Effector memory CD4-positive, alpha-beta T cell (primary cell): ENCODE measurements around the gene ARF4.
A peak's percentile ranks its signal among the peaks of the same experiment; 100 is the strongest.

ENCODE experiments used
- DNase-seq, 3 donors: peaks; one replicate each; pipeline ENCODE4 v3.0.0-alpha.2; 2020
- H3K27ac ChIP-seq: 2 replicates; pipeline ENCODE4 v1.7.0; 2013; ENCODE audit warnings: mild to moderate bottlenecking, low read length, moderate library complexity; ENCODE audit not compliant: insufficient read depth, poor library complexity, severe bottlenecking
- H3K27me3 ChIP-seq: replicated peaks from 2 replicates; pipeline ENCODE4 v1.7.0; 2013; ENCODE audit warnings: mild to moderate bottlenecking, low read length; ENCODE audit not compliant: insufficient read depth, control insufficient read depth, poor library complexity, severe bottlenecking
- H3K36me3 ChIP-seq: 2 replicates; pipeline ENCODE4 v1.7.0; 2013; ENCODE audit warnings: mild to moderate bottlenecking, low read length, moderate library complexity; ENCODE audit not compliant: control insufficient read depth, insufficient read depth
- H3K4me1 ChIP-seq: 2 replicates; pipeline ENCODE4 v1.7.0; 2013; ENCODE audit warnings: low read length, mild to moderate bottlenecking; ENCODE audit not compliant: control insufficient read depth, insufficient read depth, poor library complexity, severe bottlenecking
- H3K4me3 ChIP-seq: 2 replicates; pipeline ENCODE4 v1.7.0; 2013; ENCODE audit warnings: low read length, low read depth, mild to moderate bottlenecking; ENCODE audit not compliant: insufficient read depth, poor library complexity, severe bottlenecking
- H3K9me3 ChIP-seq: 2 replicates; pipeline ENCODE4 v1.7.0; 2013; ENCODE audit warnings: mild to moderate bottlenecking, low read length, moderate library complexity; ENCODE audit not compliant: control insufficient read depth

The ARF4 gene

DNA sequence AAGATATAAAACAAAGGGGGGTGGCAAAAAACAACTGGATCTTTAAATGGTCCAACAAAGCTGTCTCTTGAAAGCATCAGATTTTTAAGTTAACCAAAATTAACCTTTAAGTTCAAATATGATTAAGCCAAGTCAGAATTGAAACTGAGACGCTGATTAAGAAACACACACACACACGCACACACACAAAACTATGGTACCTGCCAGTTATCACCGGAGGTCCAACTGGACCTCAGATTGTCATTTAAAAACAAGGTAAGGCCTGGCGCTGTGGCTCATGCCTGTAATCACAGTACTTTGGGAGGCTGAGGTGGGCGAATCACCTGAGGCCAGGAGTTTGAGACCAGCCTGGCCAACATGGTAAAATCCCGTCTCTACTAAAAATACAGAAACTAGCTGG lies 10.4 kb downstream of the ARF4 start:
- H3K27ac ChIP-seq = no peak overlapping the region
- H3K27me3 ChIP-seq = no peaks in the 10 kb centered on the region
- no peak overlapping the region for H3K4me3 ChIP-seq
- DNase-seq = no peak
- H3K9me3 ChIP-seq = no peaks in the 10 kb centered on the region
- H3K4me1 ChIP-seq = no peaks in the 10 kb centered on the region
- H3K36me3 ChIP-seq = peaks cover 14% of the 10 kb centered on the region

- Histone ChIP-seq H3K27ac (no peak overlapping the region), H3K9me3 (no peaks in the 10 kb centered on the region)
Observed at GRCh38 chr3:57583544-57583943, 13.6 kb downstream of the ARF4 start.

GRCh38 chr3:57582474-57583168 lies 14.5 kb downstream of the ARF4 start:
- Histone ChIP-seq H3K27ac (no peak overlapping the region), H3K4me1 (no peaks in the 10 kb centered on the region), H3K27me3 (no peaks in the 10 kb centered on the region), H3K4me3 (no peak overlapping the region), H3K36me3 (peaks cover 31% of the 10 kb centered on the region), H3K9me3 (no peaks in the 10 kb centered on the region)
- DNase-seq = no peak

More at GRCh38 chr3:57583544-57583943, 13.6 kb downstream of the ARF4 start:
- Histone ChIP-seq H3K27me3 (no peaks in the 10 kb centered on the region), H3K4me3 (no peak overlapping the region), H3K4me1 (no peaks in the 10 kb centered on the region), H3K36me3 (peaks cover 31% of the 10 kb centered on the region)
- no peak for DNase-seq

GRCh38 chr3:57577801-57578200 lies 19.3 kb downstream of the ARF4 start:
- no peak overlapping the region for H3K4me3 ChIP-seq
- H3K4me1 ChIP-seq = no peaks in the 10 kb centered on the region
- no peak for DNase-seq
- no peak overlapping the region for H3K27ac ChIP-seq
- H3K9me3 ChIP-seq = no peaks in the 10 kb centered on the region
- H3K36me3 ChIP-seq = peaks cover 49% of the 10 kb centered on the region
- no peaks in the 10 kb centered on the region for H3K27me3 ChIP-seq

DNA sequence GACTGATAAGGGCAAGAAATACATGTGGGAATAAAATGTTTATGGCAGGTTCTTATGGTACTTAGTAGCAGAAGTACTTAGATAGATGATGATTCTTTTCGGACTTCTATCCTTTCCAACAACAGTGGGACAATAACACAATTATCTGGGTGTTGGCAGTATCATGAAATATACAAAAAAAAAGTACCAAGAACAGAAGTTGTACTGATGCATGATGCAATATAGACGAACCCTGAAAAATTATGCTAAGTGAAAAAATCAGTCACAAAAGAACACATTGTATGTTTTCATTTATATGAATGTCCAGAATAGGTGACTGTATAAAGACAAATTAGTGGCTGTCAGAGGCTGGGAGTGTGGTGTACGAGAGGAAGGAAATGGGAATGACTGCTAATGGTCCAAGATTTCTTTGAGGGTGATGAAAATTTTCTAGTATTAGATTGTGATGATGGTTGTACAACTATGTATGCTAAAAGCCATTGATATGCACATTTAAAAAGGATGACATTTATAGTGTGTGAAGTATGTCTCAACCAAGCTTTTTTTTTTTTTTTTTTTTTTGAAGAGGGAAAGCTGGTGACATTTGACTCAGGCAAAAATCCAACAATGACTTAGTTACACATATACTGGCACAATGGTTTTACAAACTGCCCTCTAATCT lies 21.0 kb downstream of the ARF4 start:
- H3K4me3 ChIP-seq = no peak overlapping the region
- no peaks in the 10 kb centered on the region for H3K27me3 ChIP-seq
- no peak for DNase-seq
- no peaks in the 10 kb centered on the region for H3K9me3 ChIP-seq
- H3K36me3 ChIP-seq = peaks cover 49% of the 10 kb centered on the region
- no peaks in the 10 kb centered on the region for H3K4me1 ChIP-seq
- H3K27ac ChIP-seq = no peak overlapping the region

GRCh38 chr3:57572096-57572495 lies 25.0 kb downstream of the ARF4 start:
- H3K4me3 ChIP-seq = no peak overlapping the region
- no peak for DNase-seq
- H3K27ac ChIP-seq = no peak overlapping the region
- H3K36me3 ChIP-seq = peaks cover 38% of the 10 kb centered on the region
- no peaks in the 10 kb centered on the region for H3K9me3 ChIP-seq
- H3K27me3 ChIP-seq = no peaks in the 10 kb centered on the region
- H3K4me1 ChIP-seq = no peaks in the 10 kb centered on the region

- Histone ChIP-seq H3K36me3 (peaks cover 36% of the 10 kb centered on the region), H3K27ac (no peak overlapping the region), H3K4me1 (no peaks in the 10 kb centered on the region), H3K27me3 (no peaks in the 10 kb centered on the region), H3K9me3 (no peaks in the 10 kb centered on the region), H3K4me3 (no peak overlapping the region)
- no peak for DNase-seq
Observed at GRCh38 chr3:57570878-57571277, 26.3 kb downstream of the ARF4 start.

DNA sequence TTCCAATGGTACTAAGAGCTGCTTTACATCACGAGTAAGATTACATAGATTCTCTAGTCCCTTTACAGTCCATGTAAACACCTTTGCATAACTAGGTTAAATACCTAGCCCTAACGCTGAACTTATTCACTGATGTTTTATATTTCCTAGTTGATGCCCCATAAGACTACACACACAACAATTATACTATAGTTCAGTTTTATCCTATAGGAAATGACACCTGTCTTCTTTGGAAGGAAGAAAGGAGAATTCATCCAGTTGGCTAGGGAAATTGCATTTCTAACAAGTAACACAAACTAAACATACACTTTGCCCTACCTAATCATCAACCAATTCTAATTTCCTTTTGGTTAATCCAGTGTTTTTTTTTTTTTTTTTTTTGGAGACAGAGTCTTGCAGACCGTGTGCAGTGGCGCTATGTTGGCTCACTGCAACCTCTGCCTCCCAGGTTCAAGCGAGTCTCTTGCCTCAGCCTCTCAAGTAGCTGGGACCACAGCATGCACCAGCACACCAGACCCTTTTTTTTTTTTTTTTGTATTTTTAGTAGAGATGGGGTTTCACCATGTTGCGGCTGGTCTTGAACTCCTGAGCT lies 27.2 kb downstream of the ARF4 start:
- Histone ChIP-seq H3K9me3 (no peaks in the 10 kb centered on the region), H3K4me3 (no peak overlapping the region), H3K27ac (no peak overlapping the region), H3K27me3 (no peaks in the 10 kb centered on the region), H3K36me3 (peaks cover 28% of the 10 kb centered on the region), H3K4me1 (no peaks in the 10 kb centered on the region)
- no peak for DNase-seq

DNA sequence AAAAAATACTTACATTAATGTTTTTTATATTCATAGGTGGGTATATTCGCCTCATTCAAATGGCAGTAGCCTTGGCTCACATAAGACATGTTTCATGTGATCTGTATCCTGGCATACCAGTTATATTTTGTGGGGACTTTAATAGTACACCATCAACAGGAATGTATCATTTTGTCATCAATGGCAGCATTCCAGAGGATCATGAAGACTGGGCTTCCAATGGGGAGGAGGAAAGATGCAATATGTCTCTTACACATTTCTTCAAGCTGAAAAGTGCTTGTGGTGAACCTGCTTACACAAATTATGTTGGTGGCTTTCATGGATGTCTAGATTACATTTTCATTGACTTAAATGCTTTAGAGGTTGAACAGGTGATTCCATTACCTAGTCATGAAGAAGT lies 37.6 kb downstream of the ARF4 start:
- Histone ChIP-seq H3K27me3 (no peaks in the 10 kb centered on the region), H3K27ac (no peak overlapping the region), H3K4me1 (peaks cover 25% of the 10 kb centered on the region), H3K9me3 (no peaks in the 10 kb centered on the region), H3K36me3 (peaks cover 11% of the 10 kb centered on the region), H3K4me3 (no peak overlapping the region)
- no peak for DNase-seq

GRCh38 chr3:57557085-57557537 lies 40.0 kb downstream of the ARF4 start:
- no peaks in the 10 kb centered on the region for H3K9me3 ChIP-seq
- H3K4me3 ChIP-seq = peak overlapping the region; percentile 73
- DNase-seq = peak in 1 of 3 donors; percentile 12
- no peaks in the 10 kb centered on the region for H3K27me3 ChIP-seq
- peak overlapping the region; percentile 91 for H3K27ac ChIP-seq
- H3K36me3 ChIP-seq = peaks cover 7% of the 10 kb centered on the region
- H3K4me1 ChIP-seq = peaks cover 25% of the 10 kb centered on the region
